Transverse colon (tissue), 4 donors: ENCODE results near the gene ANP32A.

Experiments
- CTCF ChIP-seq, 5 experiments: fragments of 200-600 bp in 3 of 5; fragments of 450-650 bp in 2 of 5; sonication (generic) in 3 of 5; IDR thresholded peaks; 1 replicate in 2 of 5; 2 replicates in 3 of 5; pipeline ENCODE4 v1.5.1; 2016 to 2017; ENCODE audit warnings: antibody characterized with exemption in 5 of 5, inconsistent platforms in 3 of 5, mild to moderate bottlenecking in 2 of 5, moderate library complexity in 1 of 5
- EP300 ChIP-seq: sonication (generic); formaldehyde crosslinking; IDR thresholded peaks from one replicate; pipeline ENCODE4 v1.6.1; 2017; ENCODE audit warnings: antibody characterized with exemption, low read depth
- POLR2A ChIP-seq: fragments of 450-650 bp; IDR thresholded peaks from one replicate; pipeline ENCODE4 v1.6.1; 2016; ENCODE audit warnings: antibody characterized with exemption, mild to moderate bottlenecking, moderate library complexity
- POLR2AphosphoS5 ChIP-seq, 3 donors: sonication (generic); formaldehyde crosslinking; IDR thresholded peaks; one replicate each; pipeline ENCODE4 v1.6.1; 2016; ENCODE audit warnings: antibody characterized with exemption in 3 of 3

DNA sequence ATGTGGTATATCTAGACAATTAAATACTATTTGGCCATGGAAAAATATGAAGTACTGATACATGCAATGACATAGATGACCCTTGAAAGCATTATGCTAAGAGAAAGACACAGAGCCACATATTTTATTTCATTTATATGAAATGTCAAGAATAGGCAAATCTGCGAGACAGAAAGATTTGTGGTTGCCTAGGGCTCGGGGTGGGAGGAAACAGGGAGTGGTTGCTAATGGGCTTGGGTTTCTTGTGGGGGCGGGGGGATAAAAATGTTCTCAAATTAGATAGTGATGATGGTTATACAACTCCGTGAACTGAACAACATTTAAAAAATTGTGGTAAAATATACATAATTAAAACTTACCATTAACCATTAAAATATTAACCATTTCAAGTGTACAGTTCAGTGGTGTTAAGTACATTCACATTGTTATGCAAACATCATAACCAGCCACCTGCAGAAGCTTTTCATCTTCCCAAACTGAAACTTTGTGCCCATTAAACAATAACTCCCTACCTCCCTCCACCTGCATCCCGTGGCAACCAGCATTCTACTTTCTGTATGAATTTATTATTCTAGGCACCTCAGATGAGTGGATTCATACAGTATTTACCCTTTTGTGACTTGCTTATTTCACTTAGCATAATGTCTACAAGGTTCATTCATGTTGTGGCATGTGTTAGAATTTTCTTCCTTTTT, 24.3 kb upstream of the ANP32A start:
- TF ChIP-seq CTCF (IDR thresholded peaks at IDR 0.05) (no peak), POLR2A (no peak), POLR2AphosphoS5 (IDR thresholded peaks at IDR 0.05) (no peak), EP300 (no peak)
